ENCODE measurements around the gene PREB.

Gene PREB

DNA sequence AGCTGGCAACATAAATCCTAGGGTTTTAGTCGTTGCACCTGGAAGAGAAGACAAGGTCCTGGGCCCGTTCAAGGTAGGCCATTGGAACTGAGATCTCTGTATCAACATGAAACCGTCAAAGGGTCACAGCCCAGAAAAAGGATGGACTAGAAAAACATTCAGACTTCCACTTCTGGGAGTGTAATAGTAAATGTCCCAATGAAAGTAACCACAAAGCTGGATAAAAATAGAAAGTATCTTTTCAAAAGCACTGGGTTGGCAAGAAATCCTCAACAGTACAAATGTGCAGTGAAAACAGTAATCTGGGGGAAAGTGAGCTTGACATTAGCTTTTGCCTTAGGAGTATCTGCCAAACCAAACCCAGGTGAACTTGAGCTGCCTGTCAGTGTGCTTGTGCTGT is 28.5 kb downstream of the PREB start:
- DNase-seq (ENCODE audit: low read depth in 2 of 2), result no peak
- TF ChIP-seq, protein P1, sequence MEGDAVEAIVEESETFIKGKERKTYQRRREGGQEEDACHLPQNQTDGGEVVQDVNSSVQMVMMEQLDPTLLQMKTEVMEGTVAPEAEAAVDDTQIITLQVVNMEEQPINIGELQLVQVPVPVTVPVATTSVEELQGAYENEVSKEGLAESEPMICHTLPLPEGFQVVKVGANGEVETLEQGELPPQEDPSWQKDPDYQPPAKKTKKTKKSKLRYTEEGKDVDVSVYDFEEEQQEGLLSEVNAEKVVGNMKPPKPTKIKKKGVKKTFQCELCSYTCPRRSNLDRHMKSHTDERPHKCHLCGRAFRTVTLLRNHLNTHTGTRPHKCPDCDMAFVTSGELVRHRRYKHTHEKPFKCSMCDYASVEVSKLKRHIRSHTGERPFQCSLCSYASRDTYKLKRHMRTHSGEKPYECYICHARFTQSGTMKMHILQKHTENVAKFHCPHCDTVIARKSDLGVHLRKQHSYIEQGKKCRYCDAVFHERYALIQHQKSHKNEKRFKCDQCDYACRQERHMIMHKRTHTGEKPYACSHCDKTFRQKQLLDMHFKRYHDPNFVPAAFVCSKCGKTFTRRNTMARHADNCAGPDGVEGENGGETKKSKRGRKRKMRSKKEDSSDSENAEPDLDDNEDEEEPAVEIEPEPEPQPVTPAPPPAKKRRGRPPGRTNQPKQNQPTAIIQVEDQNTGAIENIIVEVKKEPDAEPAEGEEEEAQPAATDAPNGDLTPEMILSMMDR (IDR thresholded peaks at IDR 0.05; ENCODE audit: low read depth, low read length), result no peak

GRCh38 chr2:27102329-27102728 is 32.1 kb downstream of the PREB start:
- H3K4me3 ChIP-seq (replicated peaks in 1 of 2; ENCODE audit: low read depth in 2 of 2, low read length in 2 of 2), result no peak overlapping the region
- DNase-seq (ENCODE audit: low read depth in 2 of 2), result no peak
- TF ChIP-seq, protein P1 (IDR thresholded peaks at IDR 0.05; ENCODE audit: low read depth, low read length), result no peak

More for the DNA sequence above, 28.5 kb downstream of the PREB start:
- H3K4me3 ChIP-seq (replicated peaks in 1 of 2; ENCODE audit: low read depth in 2 of 2, low read length in 2 of 2), result no peak overlapping the region

- H3K4me3 ChIP-seq (replicated peaks in 1 of 2; ENCODE audit: low read depth in 2 of 2, low read length in 2 of 2), result no peak overlapping the region
- TF ChIP-seq, protein P1 (IDR thresholded peaks at IDR 0.05; ENCODE audit: low read depth, low read length), result no peak
- no peak for DNase-seq (ENCODE audit: low read depth in 2 of 2)
Measured at GRCh38 chr2:27100036-27100435, 34.4 kb downstream of the PREB start.

GRCh38 chr2:27099334-27099955 is 35.0 kb downstream of the PREB start:
- TF ChIP-seq, protein P1 (IDR thresholded peaks at IDR 0.05; ENCODE audit: low read depth, low read length), result no peak
- H3K4me3 ChIP-seq (replicated peaks in 1 of 2; ENCODE audit: low read depth in 2 of 2, low read length in 2 of 2), result no peak overlapping the region
- DNase-seq (ENCODE audit: low read depth in 2 of 2), result no peak

- no peak for DNase-seq (ENCODE audit: low read depth in 2 of 2)
- TF ChIP-seq, protein P1 (IDR thresholded peaks at IDR 0.05; ENCODE audit: low read depth, low read length), result no peak
- H3K4me3 ChIP-seq (replicated peaks in 1 of 2; ENCODE audit: low read depth in 2 of 2, low read length in 2 of 2), result no peak overlapping the region
Measured at GRCh38 chr2:27097341-27097740, 37.1 kb downstream of the PREB start.

DNA sequence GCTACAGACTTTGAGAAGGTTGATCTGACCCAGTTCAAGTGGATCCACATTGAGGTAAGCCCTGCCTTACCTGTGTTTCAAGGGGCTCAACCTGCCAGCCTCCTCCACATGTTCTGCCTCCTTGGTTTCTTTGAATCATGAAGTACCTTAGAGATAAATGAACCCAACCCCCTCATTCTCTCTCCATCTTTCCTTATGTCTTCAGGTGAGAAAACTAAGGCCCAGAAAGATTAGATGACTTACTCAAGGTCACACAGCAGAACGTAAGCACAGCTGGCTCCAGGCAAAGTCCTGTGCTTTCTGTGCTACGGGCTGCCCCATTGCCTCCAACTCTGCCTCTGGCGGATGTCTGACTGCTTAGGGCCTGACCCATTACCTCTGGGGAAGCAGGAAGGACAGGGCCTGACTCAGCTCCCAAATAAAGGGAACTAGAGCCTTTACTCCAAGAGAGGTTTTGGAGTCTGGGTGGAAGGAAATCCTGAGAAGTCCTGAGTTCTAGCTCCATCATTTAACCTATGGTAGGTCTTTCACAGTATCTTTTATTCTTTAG is 37.6 kb downstream of the PREB start:
- TF ChIP-seq, protein P1 (IDR thresholded peaks at IDR 0.05; ENCODE audit: low read depth, low read length), result no peak
- no peak for DNase-seq (ENCODE audit: low read depth in 2 of 2)
- H3K4me3 ChIP-seq (replicated peaks in 1 of 2; ENCODE audit: low read depth in 2 of 2, low read length in 2 of 2), result no peak overlapping the region

Data from cardiac fibroblast (primary cell).